Duodenal mucosa (tissue), 2 donors: Measurements from ENCODE around the gene LAMA5.

Experiments used
- H3K27ac ChIP-seq: one replicate; pipeline ENCODE4 v1.7.0; 2013; ENCODE audit warnings: low read depth, low read length
- H3K27me3 ChIP-seq, 2 donors: one replicate each; pipeline ENCODE4 v1.7.0; 2013; ENCODE audit warnings: low read length in 2 of 2, control low read depth in 1 of 2; ENCODE audit not compliant: insufficient read depth in 2 of 2, control insufficient read depth in 1 of 2
- H3K36me3 ChIP-seq, 2 donors: one replicate each; pipeline ENCODE4 v1.7.0; 2013; ENCODE audit warnings: low read length in 2 of 2, control low read depth in 1 of 2; ENCODE audit not compliant: insufficient read depth in 2 of 2, control insufficient read depth in 1 of 2
- H3K4me1 ChIP-seq, 2 donors: one replicate each; pipeline ENCODE4 v1.7.0; 2013; ENCODE audit warnings: low read length in 2 of 2, control low read depth in 1 of 2; ENCODE audit not compliant: insufficient read depth in 2 of 2, control insufficient read depth in 1 of 2
- H3K4me3 ChIP-seq, 2 donors: one replicate each; pipeline ENCODE4 v1.7.0; 2013; ENCODE audit warnings: low read length in 2 of 2, low read depth in 1 of 2
- H3K9ac ChIP-seq, 2 donors: one replicate each; pipeline ENCODE4 v1.7.0; 2013; ENCODE audit warnings: low read length in 2 of 2, low read depth in 1 of 2
- H3K9me3 ChIP-seq, 2 donors: one replicate each; pipeline ENCODE4 v1.7.0; 2013; ENCODE audit warnings: low read length in 2 of 2, control low read depth in 1 of 2; ENCODE audit not compliant: control insufficient read depth in 1 of 2

The LAMA5 gene

GRCh38 chr20:62409086-62409853 is 42.2 kb upstream of the LAMA5 start:
- H3K9ac ChIP-seq = peak overlapping the region; percentile 71 to 82
- no peaks in the 10 kb centered on the region for H3K9me3 ChIP-seq
- H3K27ac ChIP-seq = no peak overlapping the region
- peaks cover 75 to 76% of the 10 kb centered on the region in 2 donors for H3K4me1 ChIP-seq
- H3K27me3 ChIP-seq = no peaks in the 10 kb centered on the region
- H3K36me3 ChIP-seq = no peaks in the 10 kb centered on the region
- H3K4me3 ChIP-seq = no peak overlapping the region

- H3K4me1 ChIP-seq = peaks cover 69 to 70% of the 10 kb centered on the region in 2 donors
- H3K4me3 ChIP-seq = no peak overlapping the region
- H3K36me3 ChIP-seq = no peaks in the 10 kb centered on the region
Observed at GRCh38 chr20:62408640-62409039, 41.5 kb upstream of the LAMA5 start.

GRCh38 chr20:62408055-62408454 is 40.9 kb upstream of the LAMA5 start:
- Histone ChIP-seq H3K4me3 (peak overlapping the region in 1 of 2 donors; percentile 17), H3K27me3 (no peaks in the 10 kb centered on the region), H3K4me1 (peaks cover 63 to 65% of the 10 kb centered on the region in 2 donors), H3K27ac (no peak overlapping the region), H3K9me3 (no peaks in the 10 kb centered on the region), H3K9ac (peak overlapping the region; percentile 53 to 66), H3K36me3 (no peaks in the 10 kb centered on the region)

More at GRCh38 chr20:62408640-62409039, 41.5 kb upstream of the LAMA5 start:
- no peaks in the 10 kb centered on the region for H3K27me3 ChIP-seq
- no peak overlapping the region for H3K27ac ChIP-seq
- no peaks in the 10 kb centered on the region for H3K9me3 ChIP-seq
- H3K9ac ChIP-seq = no peak overlapping the region

DNA sequence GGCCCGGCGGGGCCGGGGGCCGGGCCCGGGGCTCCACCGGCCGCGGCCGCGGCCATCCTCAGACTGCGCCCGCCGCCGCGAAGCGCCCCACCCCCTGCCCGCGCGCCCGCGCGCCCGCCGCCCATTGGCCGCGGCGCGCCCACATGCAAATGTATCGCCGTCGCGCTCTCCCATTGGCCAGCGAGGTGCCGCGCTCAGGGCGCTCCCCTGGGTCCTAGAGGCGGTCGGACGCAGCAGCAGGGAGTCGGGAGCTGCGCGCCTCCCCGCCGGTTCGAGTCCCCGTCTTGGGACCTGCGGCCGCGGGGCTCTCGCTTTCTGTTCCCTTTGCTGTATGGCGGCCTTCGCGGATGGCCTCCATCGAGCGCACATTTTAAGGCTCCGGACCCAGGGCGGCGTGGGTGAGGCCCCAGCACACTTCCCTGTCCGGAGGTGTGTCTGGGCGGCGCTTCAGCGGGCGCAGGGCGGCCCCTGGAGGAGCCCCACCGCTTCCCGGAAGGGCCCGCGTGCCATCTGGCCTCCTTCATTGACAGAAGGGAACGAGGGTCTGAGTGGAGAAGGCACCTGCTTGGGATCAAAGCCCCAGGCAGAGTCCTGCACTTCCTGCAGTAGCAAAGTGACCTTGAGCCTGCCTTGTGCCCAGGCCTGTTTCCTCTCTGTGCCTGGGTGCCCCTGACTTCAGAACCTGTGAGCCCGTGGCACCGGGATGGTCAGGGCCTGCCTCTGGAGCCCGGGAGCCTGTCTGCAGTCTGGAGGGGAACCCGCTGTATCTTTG is 40.3 kb upstream of the LAMA5 start, which contains the start of gene CABLES2:
Gene CABLES2, minus strand, starts transcription at position 65 of the 772 bp plus-strand sequence. Its CDS starts 9 bp downstream, at position 56.
- Histone ChIP-seq H3K4me1 (peaks cover 59 to 60% of the 10 kb centered on the region in 2 donors), H3K27me3 (no peaks in the 10 kb centered on the region), H3K9me3 (no peaks in the 10 kb centered on the region), H3K9ac (peak within 1 kb of the TSS; percentile 80 to 88), H3K36me3 (no peaks in the 10 kb centered on the region), H3K4me3 (peak within 1 kb of the TSS; percentile 80 to 81), H3K27ac (peak within 1 kb of the TSS; percentile 55)

DNA sequence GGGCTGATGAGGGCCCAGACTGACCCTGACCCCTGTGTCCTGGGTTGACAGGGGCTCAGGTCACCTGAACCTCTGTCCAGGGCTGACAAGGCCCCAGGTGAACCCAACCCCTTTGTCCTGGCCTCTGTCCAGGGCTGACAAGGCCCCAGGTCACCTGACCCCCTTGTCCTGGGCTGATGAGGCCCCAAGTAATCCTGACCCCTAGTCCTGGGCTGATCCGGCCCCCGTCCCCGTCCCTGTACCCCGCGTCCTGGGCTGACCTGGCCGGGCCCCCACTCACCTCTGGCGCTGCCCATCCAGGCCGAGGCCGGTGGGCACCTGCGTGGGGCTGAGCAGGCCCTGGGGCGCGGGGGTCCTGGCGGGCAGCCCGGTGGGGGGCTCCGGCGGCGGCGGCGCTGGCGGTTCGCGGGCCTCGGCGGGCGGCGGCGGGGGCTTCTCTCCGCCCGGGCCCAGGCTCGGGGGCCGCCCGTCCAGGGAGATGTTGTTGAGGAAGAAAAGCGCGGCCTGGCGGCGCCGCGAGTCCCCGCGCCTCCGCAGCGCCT is 39.6 kb upstream of the LAMA5 start:
- Histone ChIP-seq H3K36me3 (peaks cover 0 to 1% of the 10 kb centered on the region in 2 donors), H3K4me3 (peak overlapping the region; percentile 80 to 81), H3K27ac (no peak overlapping the region), H3K27me3 (no peaks in the 10 kb centered on the region), H3K9me3 (no peaks in the 10 kb centered on the region), H3K9ac (peak overlapping the region; percentile 80 to 88), H3K4me1 (peaks cover 53 to 59% of the 10 kb centered on the region in 2 donors)

DNA sequence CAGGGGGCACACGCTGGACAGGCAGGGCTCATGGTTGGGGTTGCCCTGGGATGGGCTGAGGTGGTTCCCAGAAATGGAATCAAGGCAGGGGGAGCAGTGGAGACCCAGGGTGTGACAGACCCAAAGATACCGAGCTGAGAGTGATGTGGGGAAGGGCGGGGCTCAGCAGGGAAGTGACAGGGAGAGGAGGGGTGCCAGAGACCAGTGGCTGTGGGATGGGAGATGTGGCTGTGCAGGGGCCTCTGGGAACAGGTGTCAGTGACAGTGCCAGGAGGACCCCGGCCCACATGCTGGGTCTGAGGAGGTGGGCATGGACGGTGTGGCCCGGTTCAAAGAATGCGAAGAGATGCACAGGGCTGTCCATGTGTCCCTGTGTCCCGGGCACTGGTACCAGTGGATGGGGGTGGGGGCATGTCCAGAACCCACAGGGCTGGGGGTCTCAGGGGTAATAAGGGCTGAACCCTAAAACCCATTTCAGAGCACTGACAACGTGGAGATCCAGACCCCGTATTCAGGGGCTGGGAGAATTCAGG is 38.9 kb upstream of the LAMA5 start:
- H3K4me1 ChIP-seq = peaks cover 47 to 53% of the 10 kb centered on the region in 2 donors
- no peak overlapping the region for H3K27ac ChIP-seq
- no peaks in the 10 kb centered on the region for H3K27me3 ChIP-seq
- H3K9ac ChIP-seq = peak overlapping the region; percentile 80 to 88
- H3K9me3 ChIP-seq = no peaks in the 10 kb centered on the region
- peaks cover 0 to 7% of the 10 kb centered on the region in 2 donors for H3K36me3 ChIP-seq
- peak overlapping the region; percentile 80 to 81 for H3K4me3 ChIP-seq

GRCh38 chr20:62405108-62405980 is 38.2 kb upstream of the LAMA5 start:
- no peaks in the 10 kb centered on the region for H3K9me3 ChIP-seq
- H3K27ac ChIP-seq = no peak overlapping the region
- peaks cover 40 to 46% of the 10 kb centered on the region in 2 donors for H3K4me1 ChIP-seq
- no peaks in the 10 kb centered on the region for H3K27me3 ChIP-seq
- peak overlapping the region; percentile 80 to 81 for H3K4me3 ChIP-seq
- peak overlapping the region in 1 of 2 donors; percentile 88 for H3K9ac ChIP-seq
- H3K36me3 ChIP-seq = peaks cover 0 to 8% of the 10 kb centered on the region in 2 donors

DNA sequence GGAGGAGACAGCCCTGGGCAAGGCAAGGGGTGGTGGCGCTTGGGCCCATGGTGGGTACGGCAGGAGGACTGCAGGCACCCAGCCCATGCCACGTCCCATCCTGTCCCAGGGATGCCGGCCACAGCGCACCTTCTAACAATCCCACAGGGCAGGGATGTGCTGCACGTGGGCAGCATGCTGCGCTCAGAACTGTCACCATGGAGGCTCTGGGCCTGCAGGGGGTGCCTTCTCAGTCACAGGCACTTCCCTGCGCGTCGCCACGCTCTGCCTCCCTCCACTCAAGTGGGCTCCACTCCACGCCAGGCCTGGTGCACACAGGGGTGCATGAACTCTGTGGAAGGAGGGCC is 37.6 kb upstream of the LAMA5 start:
- Histone ChIP-seq H3K4me1 (peaks cover 34 to 40% of the 10 kb centered on the region in 2 donors), H3K4me3 (no peak overlapping the region), H3K9ac (no peak overlapping the region), H3K27ac (no peak overlapping the region), H3K9me3 (no peaks in the 10 kb centered on the region), H3K36me3 (peaks cover 0 to 8% of the 10 kb centered on the region in 2 donors), H3K27me3 (no peaks in the 10 kb centered on the region)

DNA sequence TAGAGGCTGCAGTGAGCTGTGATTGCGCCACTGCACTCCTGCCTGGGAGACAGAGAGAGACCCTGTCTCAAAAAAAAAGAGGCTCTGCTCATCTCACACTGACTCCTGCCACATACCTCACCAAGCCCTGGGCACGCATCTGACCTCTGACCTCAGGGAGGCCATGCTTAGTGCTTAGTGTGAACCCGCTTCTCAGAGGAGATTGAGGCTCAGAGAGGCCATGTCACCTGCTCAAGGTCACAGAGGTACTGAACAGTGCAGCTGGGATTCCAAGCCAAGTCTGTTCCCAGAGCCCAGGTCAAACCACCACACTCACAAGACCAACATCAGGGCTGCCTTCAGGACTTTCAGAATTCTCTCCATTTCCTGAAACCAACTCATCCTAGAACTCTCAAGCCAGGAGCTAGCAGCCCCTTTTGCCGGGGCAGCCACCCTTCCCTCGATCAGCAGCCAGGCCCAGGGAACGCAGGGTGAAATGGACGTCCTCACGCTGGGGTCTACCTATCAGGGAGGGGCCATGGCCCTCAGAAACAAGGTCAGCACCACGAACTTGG is 37.1 kb upstream of the LAMA5 start:
- Histone ChIP-seq H3K4me3 (no peak overlapping the region), H3K9ac (no peak overlapping the region), H3K36me3 (peaks cover 0 to 8% of the 10 kb centered on the region in 2 donors), H3K9me3 (no peaks in the 10 kb centered on the region), H3K27me3 (no peaks in the 10 kb centered on the region), H3K4me1 (peaks cover 28 to 34% of the 10 kb centered on the region in 2 donors), H3K27ac (no peak overlapping the region)
